Thoracic aorta (tissue), 2 donors: Measurements from ENCODE around the gene LYPLAL1. TPM values are rescaled to one million over a fixed set of nuclear protein-coding genes. Genes with fewer than 3 reads are reported as not detected.

ENCODE experiments used
- ATAC-seq: fragments of 150-250 bp; one replicate; pipeline ENCODE4 v1.8.0; 2017; ENCODE audit warnings: low read depth; ENCODE audit not compliant: insufficient number of reproducible peaks, low FRiP score
- DNase-seq: peaks from one replicate; pipeline ENCODE4 v3.0.0-alpha.2; 2020; ENCODE audit warnings: low spot score
- H3K27ac ChIP-seq, 2 donors: fragments of 200-600 bp; sonication (generic); 1 replicate in 1 of 2; 2 replicates in 1 of 2; pipeline ENCODE4 v1.5.1; 2016; ENCODE audit warnings: mild to moderate bottlenecking in 2 of 2, moderate library complexity in 2 of 2
- H3K27me3 ChIP-seq: fragments of 200-600 bp; sonication (generic); replicated peaks from 2 replicates; pipeline ENCODE4 v1.6.0; 2016; ENCODE audit warnings: mild to moderate bottlenecking; ENCODE audit not compliant: insufficient read depth
- H3K36me3 ChIP-seq: fragments of 200-600 bp; sonication (generic); one replicate; pipeline ENCODE4 v1.5.1; 2016
- H3K4me1 ChIP-seq, 2 donors: fragments of 200-600 bp; sonication (generic); 1 replicate in 1 of 2; 2 replicates in 1 of 2; pipeline versions ENCODE4 v1.5.1 to v1.6.0; 2016; ENCODE audit warnings: low read depth in 2 of 2, mild to moderate bottlenecking in 1 of 2; ENCODE audit not compliant: control insufficient read depth in 1 of 2
- H3K4me3 ChIP-seq: fragments of 200-600 bp; sonication (generic); 2 replicates; pipeline ENCODE4 v1.5.1; 2016; ENCODE audit warnings: mild to moderate bottlenecking
- H3K9me3 ChIP-seq: fragments of 200-600 bp; sonication (generic); 2 replicates; pipeline ENCODE4 v1.5.1; 2016
- total RNA-seq, 2 donors: library from RNA; depleted of rRNA; stranded (reverse); fragments of >200 nt; gene quantifications; one replicate each; pipeline versions ENCODE4 v1.1.0 to v1.2.3, GENCODE V29; 2016
- TF ChIP-seq, protein P1 (sequence below): fragments of 200-600 bp; sonication (generic); IDR thresholded peaks from one replicate; pipeline ENCODE4 v1.5.1; 2019; ENCODE audit warnings: antibody characterized with exemption

LYPLAL1 gene
- total RNA-seq, 2 donors from 2014 or later, result 23.2 to 24.8 TPM

DNA sequence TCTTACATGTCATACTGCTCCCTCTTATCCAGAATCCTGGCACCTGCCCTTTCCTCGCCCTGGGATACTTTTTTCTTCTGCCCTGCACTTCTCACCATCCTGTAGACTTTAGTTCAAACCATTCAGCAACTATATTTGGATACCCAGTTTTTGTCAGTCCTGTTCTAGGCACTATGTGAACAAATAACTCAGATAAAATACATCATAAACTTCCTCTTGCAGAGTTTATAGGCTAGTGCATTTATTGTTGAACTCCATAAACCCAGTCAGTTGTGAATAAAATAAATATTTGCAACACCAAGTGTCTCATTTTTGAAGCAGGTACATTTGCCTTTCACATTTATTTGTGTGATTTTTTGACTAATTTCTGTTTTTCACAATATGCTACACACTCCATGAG, 4.3 kb downstream of the LYPLAL1 start:
- H3K36me3 ChIP-seq, result no peaks in the 10 kb centered on the region
- H3K4me1 ChIP-seq, result peaks cover 16 to 40% of the 10 kb centered on the region in 2 donors
- no peaks in the 10 kb centered on the region for H3K9me3 ChIP-seq
- H3K4me3 ChIP-seq, result no peak overlapping the region
- no peaks in the 10 kb centered on the region for H3K27me3 ChIP-seq
- TF ChIP-seq, protein P1, sequence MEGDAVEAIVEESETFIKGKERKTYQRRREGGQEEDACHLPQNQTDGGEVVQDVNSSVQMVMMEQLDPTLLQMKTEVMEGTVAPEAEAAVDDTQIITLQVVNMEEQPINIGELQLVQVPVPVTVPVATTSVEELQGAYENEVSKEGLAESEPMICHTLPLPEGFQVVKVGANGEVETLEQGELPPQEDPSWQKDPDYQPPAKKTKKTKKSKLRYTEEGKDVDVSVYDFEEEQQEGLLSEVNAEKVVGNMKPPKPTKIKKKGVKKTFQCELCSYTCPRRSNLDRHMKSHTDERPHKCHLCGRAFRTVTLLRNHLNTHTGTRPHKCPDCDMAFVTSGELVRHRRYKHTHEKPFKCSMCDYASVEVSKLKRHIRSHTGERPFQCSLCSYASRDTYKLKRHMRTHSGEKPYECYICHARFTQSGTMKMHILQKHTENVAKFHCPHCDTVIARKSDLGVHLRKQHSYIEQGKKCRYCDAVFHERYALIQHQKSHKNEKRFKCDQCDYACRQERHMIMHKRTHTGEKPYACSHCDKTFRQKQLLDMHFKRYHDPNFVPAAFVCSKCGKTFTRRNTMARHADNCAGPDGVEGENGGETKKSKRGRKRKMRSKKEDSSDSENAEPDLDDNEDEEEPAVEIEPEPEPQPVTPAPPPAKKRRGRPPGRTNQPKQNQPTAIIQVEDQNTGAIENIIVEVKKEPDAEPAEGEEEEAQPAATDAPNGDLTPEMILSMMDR, result no peak
- DNase-seq, result no peak
- ATAC-seq, result no peak
- peak overlapping the region in 1 of 2 donors; percentile 82 for H3K27ac ChIP-seq

DNA sequence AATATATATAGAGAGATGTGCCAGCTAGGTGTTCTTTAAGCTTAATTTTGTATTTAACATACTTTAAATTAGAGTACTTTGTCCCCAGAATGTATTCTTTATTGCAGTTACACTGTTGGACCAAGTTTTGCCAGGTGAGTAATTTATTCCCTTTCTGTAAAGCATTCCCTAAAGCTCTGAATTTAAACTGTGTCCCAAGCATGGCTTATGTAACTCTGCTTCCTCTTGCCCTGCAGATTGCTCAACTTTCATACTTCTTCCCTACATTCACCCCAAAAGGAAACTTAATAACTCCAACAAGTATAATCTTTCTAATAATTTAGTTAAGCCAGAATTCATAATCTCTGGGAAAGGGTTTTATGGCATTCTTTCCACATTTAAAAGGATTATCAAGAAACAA, 5.6 kb downstream of the LYPLAL1 start:
- H3K4me3 ChIP-seq, result no peak overlapping the region
- ATAC-seq (no peak), DNase-seq (no peak)
- no peaks in the 10 kb centered on the region for H3K36me3 ChIP-seq
- H3K9me3 ChIP-seq, result no peaks in the 10 kb centered on the region
- TF ChIP-seq, protein P1, result no peak
- no peaks in the 10 kb centered on the region for H3K27me3 ChIP-seq
- H3K27ac ChIP-seq, result peak overlapping the region in 1 of 2 donors; percentile 40
- peaks cover 16 to 39% of the 10 kb centered on the region in 2 donors for H3K4me1 ChIP-seq

DNA sequence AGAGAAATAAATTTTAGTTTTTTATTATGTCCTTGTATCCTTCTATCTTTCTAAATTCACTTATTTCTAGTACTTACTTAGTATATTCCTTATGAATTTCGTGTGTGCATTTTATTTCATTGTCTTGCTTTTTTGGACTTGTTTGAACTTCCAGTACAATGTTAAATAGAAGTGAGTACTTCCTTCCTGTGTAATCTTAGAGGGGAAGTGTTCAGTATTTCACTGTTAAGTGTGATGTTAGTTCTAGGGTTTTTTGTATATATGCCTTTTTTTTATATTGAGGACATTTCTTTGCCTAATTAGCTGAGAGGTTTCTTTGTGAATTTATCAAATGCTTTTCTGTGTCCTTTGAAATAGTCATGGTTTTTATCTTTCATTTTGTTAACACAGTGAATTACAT, 10.7 kb downstream of the LYPLAL1 start:
- Histone ChIP-seq H3K27ac (no peak overlapping the region), H3K27me3 (no peaks in the 10 kb centered on the region), H3K4me3 (no peak overlapping the region), H3K4me1 (peaks cover 12 to 33% of the 10 kb centered on the region in 2 donors), H3K9me3 (no peaks in the 10 kb centered on the region), H3K36me3 (no peaks in the 10 kb centered on the region)
- ATAC-seq (no peak), DNase-seq (no peak)
- TF ChIP-seq, protein P1, result no peak

DNA sequence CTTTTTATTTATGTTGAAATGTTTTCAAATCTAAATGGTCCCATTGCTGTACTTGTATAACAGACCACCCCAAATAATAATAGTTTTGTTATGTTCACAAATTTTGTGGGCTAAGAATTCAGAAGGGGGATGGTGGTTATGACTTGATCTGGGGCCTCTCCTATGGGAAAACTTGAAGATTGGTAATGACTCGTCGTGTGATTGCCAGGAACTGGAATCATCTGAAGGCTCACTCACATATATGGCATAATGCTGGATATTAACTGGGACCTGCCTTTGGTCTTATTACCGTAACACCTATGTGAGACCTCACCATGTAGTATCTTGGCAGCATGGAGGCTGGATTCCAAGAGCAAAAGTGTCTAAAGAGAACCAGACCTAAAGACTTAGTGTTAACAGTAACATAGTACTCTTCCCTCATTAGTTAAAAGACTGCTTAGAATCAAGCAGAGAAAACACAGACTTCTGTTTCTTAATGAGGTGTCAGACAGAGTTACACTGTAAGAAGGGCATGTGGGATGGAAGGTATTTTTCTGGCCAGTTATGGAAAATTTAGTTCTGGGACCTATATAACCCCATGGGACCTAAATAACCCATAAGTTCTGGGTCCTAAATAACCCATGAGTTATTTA, 11.9 kb downstream of the LYPLAL1 start:
- peak overlapping the region in 1 of 2 donors; percentile 46 for H3K27ac ChIP-seq
- TF ChIP-seq, protein P1, result no peak
- H3K4me3 ChIP-seq, result no peak overlapping the region
- no peaks in the 10 kb centered on the region for H3K36me3 ChIP-seq
- H3K27me3 ChIP-seq, result no peaks in the 10 kb centered on the region
- ATAC-seq, result no peak
- H3K9me3 ChIP-seq, result no peaks in the 10 kb centered on the region
- H3K4me1 ChIP-seq, result peaks cover 17 to 35% of the 10 kb centered on the region in 2 donors
- no peak for DNase-seq

DNA sequence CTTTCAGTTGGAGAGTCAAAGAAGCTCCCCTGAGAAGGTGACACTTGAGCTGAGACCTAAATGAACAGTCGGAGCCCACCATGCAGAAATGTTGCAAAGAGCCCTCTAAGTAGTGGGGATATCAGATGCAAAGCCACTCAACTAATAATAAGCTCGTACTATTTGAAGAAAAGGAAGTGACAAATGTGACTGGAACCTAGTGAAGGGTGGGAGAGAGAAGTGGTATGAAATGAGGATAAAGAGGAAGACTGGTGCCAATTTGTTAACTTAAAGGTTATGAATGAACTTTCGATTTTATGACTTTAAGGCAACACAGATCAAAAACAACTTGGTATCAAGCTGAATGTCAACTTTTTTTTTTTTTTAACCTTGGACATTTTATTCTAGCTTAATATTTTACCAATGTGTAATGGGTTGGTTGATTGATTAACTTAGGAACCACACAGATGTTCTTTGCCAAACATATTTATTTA, 14.7 kb downstream of the LYPLAL1 start:
- Histone ChIP-seq H3K4me3 (peak overlapping the region; percentile 59), H3K9me3 (no peaks in the 10 kb centered on the region), H3K4me1 (peaks cover 17 to 35% of the 10 kb centered on the region in 2 donors), H3K36me3 (no peaks in the 10 kb centered on the region), H3K27ac (peak overlapping the region; percentile 65 to 88), H3K27me3 (no peaks in the 10 kb centered on the region)
- no peak for ATAC-seq
- TF ChIP-seq, protein P1, result no peak
- DNase-seq, result no peak
